K562 (cell line): ENCODE measurements around the gene NAA38. TPM values are rescaled to one million over a fixed set of nuclear protein-coding genes. Genes with fewer than 3 reads are reported as not detected.

Experiments
- ATAC-seq: fragments of 200-7000 bp; cut with Tn5 transposase; 3 replicates; pipeline ENCODE4 v1.9.1; 2020; ENCODE audit warnings: moderate library complexity
- BruUV-seq: library from RNA; stranded (reverse); fragments of 400-500 nt; replicated peaks from 2 replicates; lab custom pipeline; 2021; lab: Mats Ljungman, UMichigan
- CTCF ChIA-PET: fragments of 300-600 bp; formaldehyde crosslinking; extraction: SDS; loops from one replicate; lab custom pipeline; 2021; ENCODE audit warnings: low intra/inter-chr PET ratio; lab: Yijun Ruan, JAX
- POLR2A ChIA-PET: fragments of 300-600, 350-650 bp; sonication (Branson Sonifier 250); formaldehyde crosslinking; extraction: SDS; loops from one replicate; lab custom pipeline; 2021; ENCODE audit warnings: antibody characterized with exemption, inconsistent platforms; lab: Yijun Ruan, JAX
- DNase-seq, 4 experiments: peaks; one replicate each; pipeline versions ENCODE4 v3.0.0 to v3.0.0-alpha.2; 2011 to 2018; ENCODE audit warnings: low spot score in 3 of 4, mixed read lengths in 3 of 4; ENCODE audit errors: extremely low read depth in 1 of 4
- FAIRE-seq: peaks from 2 replicates; lab custom pipeline; 2011; peaks lifted over from hg19 to GRCh38; lab: Jason Lieb, UNC
- H2AFZ ChIP-seq: 2 replicates; pipeline ENCODE4 v1.6.0; 2011; ENCODE audit warnings: low read depth, low read length, control low read depth, inconsistent platforms
- H3K27ac ChIP-seq: fragments of 200-600 bp; 3 replicates; pipeline ENCODE4 v1.8.0; 2011; ENCODE audit warnings: low read depth, mild to moderate bottlenecking, control low read depth, inconsistent platforms, low read length, moderate library complexity, mixed read lengths; ENCODE audit errors: extremely low read depth
- H3K27me3 ChIP-seq, 2 experiments: fragments of 300-600 bp in 1 of 2; 2 replicates in 1 of 2; 3 replicates in 1 of 2; pipeline versions ENCODE4 v1.6.0 to v1.8.0; 2011; ENCODE audit warnings: inconsistent platforms in 2 of 2, low read length in 2 of 2, mild to moderate bottlenecking in 1 of 2, mixed read lengths in 1 of 2, moderate library complexity in 1 of 2; ENCODE audit not compliant: control insufficient read depth in 2 of 2, insufficient read depth in 2 of 2
- H3K36me3 ChIP-seq: fragments of 300-600 bp; 3 replicates; pipeline ENCODE4 v1.8.0; 2011; ENCODE audit warnings: mild to moderate bottlenecking, low read length, inconsistent platforms; ENCODE audit not compliant: control insufficient read depth, insufficient read depth
- H3K4me1 ChIP-seq, 2 experiments: fragments of 200-600 bp in 1 of 2; replicated peaks in 1 of 2; 2 replicates in 1 of 2; 3 replicates in 1 of 2; pipeline versions ENCODE4 v1.5.1 to v1.8.0; 2011; ENCODE audit warnings: inconsistent platforms in 2 of 2, low read length in 2 of 2, mild to moderate bottlenecking in 1 of 2, mixed read lengths in 1 of 2, moderate library complexity in 1 of 2; ENCODE audit not compliant: control insufficient read depth in 2 of 2, insufficient read depth in 2 of 2
- H3K4me2 ChIP-seq: 2 replicates; pipeline ENCODE4 v1.6.1; 2011; ENCODE audit warnings: low read length, control low read depth, inconsistent platforms, mixed read lengths; ENCODE audit not compliant: insufficient read depth
- H3K4me3 ChIP-seq: fragments of 200-600 bp; sonication (generic), shearing (Covaris generic); 2 replicates; pipeline ENCODE4 v1.5.1; 2016; ENCODE audit warnings: control low read depth, inconsistent platforms
- H3K79me2 ChIP-seq: fragments of 200-600 bp; 3 replicates; pipeline ENCODE4 v1.8.0; 2011; ENCODE audit warnings: low read length, inconsistent platforms; ENCODE audit not compliant: control insufficient read depth, insufficient read depth
- H3K9ac ChIP-seq, 2 experiments: 2 replicates each; pipeline versions ENCODE4 v1.6.0 to v1.6.1; 2011; ENCODE audit warnings: low read depth in 2 of 2, low read length in 2 of 2, control low read depth in 1 of 2, inconsistent platforms in 1 of 2, mild to moderate bottlenecking in 1 of 2, mixed read lengths in 1 of 2; ENCODE audit not compliant: insufficient read depth in 1 of 2
- H3K9me1 ChIP-seq: one replicate; pipeline ENCODE4 v1.6.0; 2011; ENCODE audit warnings: inconsistent platforms, mild to moderate bottlenecking, low read length, moderate library complexity; ENCODE audit not compliant: control insufficient read depth, insufficient read depth
- H3K9me3 ChIP-seq: replicated peaks from 2 replicates; pipeline ENCODE4 v1.5.1; 2011; ENCODE audit warnings: low read depth, low read length, inconsistent platforms; ENCODE audit not compliant: control insufficient read depth, insufficient read depth
- H4K20me1 ChIP-seq: replicated peaks from 2 replicates; pipeline ENCODE4 v1.6.1; 2011; ENCODE audit warnings: low read length, inconsistent platforms, mixed read lengths; ENCODE audit not compliant: control insufficient read depth, insufficient read depth
- ETV1 ChIP-seq: fragments of 450-650 bp; conservative IDR thresholded peaks from 2 replicates; pipeline ENCODE4 v1.6.1; 2016; ENCODE audit warnings: missing genetic modification characterization, control low read depth, low read depth, missing compliant biosample characterization
- FOXK1 ChIP-seq: sonication (generic); formaldehyde crosslinking; IDR thresholded peaks from 2 replicates; pipeline ENCODE4 v1.8.0; 2022; ENCODE audit warnings: missing genetic modification reagents, mild to moderate bottlenecking, borderline replicate concordance
- JUN ChIP-seq, 2 experiments: sonication (generic) in 1 of 2; formaldehyde crosslinking in 1 of 2; IDR thresholded peaks; 2 replicates each; pipeline versions ENCODE4 v1.6.1 to v1.8.0; 2012 to 2022; ENCODE audit warnings: borderline replicate concordance in 2 of 2, mild to moderate bottlenecking in 2 of 2, improper control_type of control experiment in 1 of 2, low read depth in 1 of 2, low read length in 1 of 2, missing genetic modification reagents in 1 of 2
- MAFK ChIP-seq: IDR thresholded peaks from 2 replicates; pipeline ENCODE4 v1.6.1; 2011; ENCODE audit warnings: low read length, improper control_type of control experiment
- PHB ChIP-seq: fragments of 250-450 bp; sonication (Bioruptor Pico); IDR thresholded peaks from 2 replicates; pipeline ENCODE4 v1.5.0; 2021
- PHF8 ChIP-seq: fragments of 200-600 bp; sonication (generic); IDR thresholded peaks from 2 replicates; pipeline ENCODE4 v1.6.1; 2012; ENCODE audit warnings: mixed run types, mild to moderate bottlenecking, inconsistent platforms, low read length, moderate library complexity, borderline replicate concordance
- PHTF2 ChIP-seq: fragments of 250-450 bp; sonication (Bioruptor Pico); IDR thresholded peaks from 2 replicates; pipeline ENCODE4 v1.5.0; 2021; ENCODE audit warnings: mild to moderate bottlenecking
- RBFOX2 ChIP-seq: fragments of 200-400 bp; formaldehyde crosslinking; IDR thresholded peaks from 2 replicates; pipeline ENCODE4 v1.6.1; 2017; ENCODE audit warnings: low read depth, mild to moderate bottlenecking, low read length, moderate library complexity
- TEAD4 ChIP-seq, 2 experiments: sonication (generic) in 1 of 2; formaldehyde crosslinking in 1 of 2; IDR thresholded peaks; 2 replicates each; pipeline versions ENCODE4 v1.6.1 to v1.8.0; 2012 to 2022; ENCODE audit warnings: borderline replicate concordance in 1 of 2, inconsistent platforms in 1 of 2, low read length in 1 of 2, mild to moderate bottlenecking in 1 of 2, missing genetic modification reagents in 1 of 2
- ZC3H4 ChIP-seq: sonication (generic); formaldehyde crosslinking; IDR thresholded peaks from 2 replicates; pipeline ENCODE4 v1.9.0; 2021; ENCODE audit warnings: missing genetic modification reagents, borderline replicate concordance
- ZC3H8 ChIP-seq: fragments of 450-650 bp; IDR thresholded peaks from 2 replicates; pipeline ENCODE4 v1.6.1; 2017
- ZNF316 ChIP-seq: fragments of 450-650 bp; IDR thresholded peaks from 2 replicates; pipeline ENCODE4 v1.6.1; 2016
- WGBS: fragments of 100-300 bp; shearing (Covaris generic); methylation state at CpG from one replicate; pipeline ENCODE4 v1.1.6; 2016; ENCODE audit warnings: low coverage, mixed read lengths; ENCODE audit not compliant: insufficient coverage; ENCODE audit errors: missing lambda C conversion rate; 5-methylcytosine and 5-hydroxymethylcytosine counted together
- in situ Hi-C: fragments of 300-500 bp; cut with MboI; formaldehyde crosslinking; loops from 4 replicates; pipeline ENCODE4 v1.15.0; 2018; ENCODE audit warnings: inconsistent platforms, mixed read lengths
- intact Hi-C: fragments of 100-400 bp; cut with micrococcal nuclease; formaldehyde crosslinking; loops from 2 replicates; pipeline ENCODE4 v1.14.2; 2022
- polyA plus RNA-seq, 8 experiments: library from polyadenylated mRNA; depleted of rRNA in 4 of 8; stranded (reverse) in 5 of 8; unstranded in 3 of 8; fragments of >200 nt; fragmentation: Nextera tagmentation in 2 of 8; fragmentation: Illumina TruSeq in 1 of 8; extraction: Ambion mirVana in 2 of 8; extraction: Trizol in 1 of 8; gene quantifications; 2 replicates each; pipeline versions ENCODE4 v1.2.1 to v1.2.3, GENCODE V29; 2011 to 2014; ENCODE audit warnings: inconsistent platforms in 1 of 8, missing spikeins in 1 of 8
- total RNA-seq, 7 experiments: library from RNA; depleted of rRNA in 6 of 7; stranded (reverse); fragments of >200 nt in 6 of 7; fragmentation: Illumina TruSeq in 2 of 7; extraction: Trizol in 2 of 7; gene quantifications; 2 replicates each; pipeline versions ENCODE4 v1.2.1 to v1.2.3, GENCODE V29; 2011 to 2021; ENCODE audit warnings: low replicate concordance in 1 of 7
- TF ChIP-seq, protein P1 (sequence below): fragments of 450-650 bp; formaldehyde crosslinking; conservative IDR thresholded peaks from 2 replicates; pipeline ENCODE4 v1.4.0; 2022; ENCODE audit warnings: mild to moderate bottlenecking, missing genetic modification characterization
- TF ChIP-seq, protein P2 (sequence below): fragments of 150-350 bp; IDR thresholded peaks from 2 replicates; pipeline ENCODE4 v1.6.1; 2014; ENCODE audit warnings: low read depth, mild to moderate bottlenecking, low read length, borderline replicate concordance

NAA38 gene
- total and polyA plus RNA-seq, 9 of the 15 experiments (the other 6 are each of a cell fraction or from before 2014, with no cell fraction given), result 16.4 to 99.8 (median 57.3) TPM

DNA sequence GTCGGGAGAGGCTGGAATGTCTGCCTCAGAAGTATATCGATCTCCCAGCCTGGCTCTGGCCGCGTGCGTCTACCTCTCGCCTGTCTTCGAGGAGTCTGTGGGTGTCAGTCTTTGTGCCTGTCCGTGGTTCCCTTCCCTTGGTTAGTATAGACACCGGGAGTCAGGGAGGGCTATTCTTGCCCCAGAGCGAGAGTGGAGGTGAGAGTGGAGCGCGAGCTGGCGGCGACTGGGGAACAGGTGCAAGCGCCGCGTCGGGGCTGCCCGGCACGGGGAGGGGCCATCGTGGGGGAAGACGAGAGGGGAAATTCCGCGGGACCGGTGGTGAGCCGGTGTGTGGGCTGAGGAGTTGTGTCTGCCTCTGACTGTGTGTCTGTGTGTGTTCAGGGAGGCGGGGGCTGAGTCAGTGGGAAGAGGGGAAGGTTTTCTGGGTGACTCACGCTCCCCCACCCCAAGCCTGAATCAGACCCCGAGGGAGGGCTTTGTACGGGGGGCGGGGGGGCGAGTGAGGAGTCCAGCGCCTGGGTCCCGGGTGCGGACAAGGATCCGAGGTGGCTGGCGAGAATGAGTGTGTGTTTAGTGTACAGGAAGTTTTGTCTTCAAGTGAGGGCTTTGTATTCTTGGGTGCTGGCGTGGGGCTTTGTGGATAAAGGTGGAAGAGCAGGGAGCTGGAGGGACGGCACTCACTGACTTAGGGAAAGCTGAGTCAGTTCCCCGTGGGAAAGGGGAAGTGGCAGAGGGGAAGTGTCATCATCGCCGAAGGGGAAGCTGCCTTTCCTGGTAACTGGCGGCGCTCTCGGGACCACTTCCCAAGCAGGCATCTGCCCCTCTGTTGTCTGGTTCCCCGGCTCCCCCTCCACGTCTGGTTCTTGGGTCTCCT, 14.7 kb downstream of the NAA38 start:
- Histone ChIP-seq H3K27me3 (no peaks in the 10 kb centered on the region), H3K79me2 (peaks cover 62% of the 10 kb centered on the region), H3K36me3 (peaks cover 32% of the 10 kb centered on the region; the same call in 2 of the 3 replicates), H2AFZ (peak overlapping the region; percentile 74), H3K4me2 (peak overlapping the region; percentile 92), H3K27ac (peak overlapping the region; percentile 99), H3K4me1 (peaks cover 31 to 56% of the 10 kb centered on the region in 2 experiments), H3K9me1 (peaks cover 3% of the 10 kb centered on the region), H3K9me3 (no peaks in the 10 kb centered on the region), H4K20me1 (peaks cover 4% of the 10 kb centered on the region), H3K9ac (peak overlapping the region; percentile 97), H3K4me3 (peak overlapping the region; percentile 76)
- DNase-seq (peak; percentile 18 to 79 (median 38)), FAIRE-seq (peak; percentile 48), ATAC-seq (peak; percentile 3)
- ChIA-PET POLR2A (interaction anchor here (0.5 to 1.5 kb wide), 11 partner anchors 7 to 436 kb away, joined by 3 to 9 read pairs (median 4); partner anchors contain the start of genes NAA38, TP53 and WRAP53), CTCF (interaction anchor here (1.1 kb wide), 1 partner anchor 20 kb away, joined by 4 read pairs; no protein-coding TSS in a partner anchor)
- in situ Hi-C loops (no loop called here), intact Hi-C loops (no loop called here)
- BruUV-seq, result TSS peak; percentile 28
- WGBS, result under 1% methylated on average over 22 of the region's 47 CpGs
- peak; percentile 34; the same call in 1 of the 2 replicates for TF ChIP-seq ETV1 (tag)
- no peak for TF ChIP-seq ZC3H4 (CRISPR knock-in tag)
- TF ChIP-seq, protein P1, sequence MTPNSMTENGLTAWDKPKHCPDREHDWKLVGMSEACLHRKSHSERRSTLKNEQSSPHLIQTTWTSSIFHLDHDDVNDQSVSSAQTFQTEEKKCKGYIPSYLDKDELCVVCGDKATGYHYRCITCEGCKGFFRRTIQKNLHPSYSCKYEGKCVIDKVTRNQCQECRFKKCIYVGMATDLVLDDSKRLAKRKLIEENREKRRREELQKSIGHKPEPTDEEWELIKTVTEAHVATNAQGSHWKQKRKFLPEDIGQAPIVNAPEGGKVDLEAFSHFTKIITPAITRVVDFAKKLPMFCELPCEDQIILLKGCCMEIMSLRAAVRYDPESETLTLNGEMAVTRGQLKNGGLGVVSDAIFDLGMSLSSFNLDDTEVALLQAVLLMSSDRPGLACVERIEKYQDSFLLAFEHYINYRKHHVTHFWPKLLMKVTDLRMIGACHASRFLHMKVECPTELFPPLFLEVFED (CRISPR knock-in tag), result no peak
- 0 out of 2 replicates have a peak, but pooled peaks have one; percentile 18 for TF ChIP-seq PHB (CRISPR knock-in tag)
- no peak for TF ChIP-seq PHTF2 (CRISPR knock-in tag)
- no peak for TF ChIP-seq FOXK1 (CRISPR knock-in tag)
- TF ChIP-seq JUN (IDR thresholded peaks at IDR 0.05; ENCODE audit: borderline replicate concordance, low read depth, low read length), result peak; percentile 24; the same call in 1 of the 2 replicates
- no peak for TF ChIP-seq JUN (CRISPR knock-in tag; IDR thresholded peaks at IDR 0.05; ENCODE audit: borderline replicate concordance)
- peak; percentile 74 for TF ChIP-seq ZNF316
- TF ChIP-seq ZC3H8, result no peak
- peak; percentile 28; the same call in 1 of the 2 replicates for TF ChIP-seq PHF8
- TF ChIP-seq, protein P2, sequence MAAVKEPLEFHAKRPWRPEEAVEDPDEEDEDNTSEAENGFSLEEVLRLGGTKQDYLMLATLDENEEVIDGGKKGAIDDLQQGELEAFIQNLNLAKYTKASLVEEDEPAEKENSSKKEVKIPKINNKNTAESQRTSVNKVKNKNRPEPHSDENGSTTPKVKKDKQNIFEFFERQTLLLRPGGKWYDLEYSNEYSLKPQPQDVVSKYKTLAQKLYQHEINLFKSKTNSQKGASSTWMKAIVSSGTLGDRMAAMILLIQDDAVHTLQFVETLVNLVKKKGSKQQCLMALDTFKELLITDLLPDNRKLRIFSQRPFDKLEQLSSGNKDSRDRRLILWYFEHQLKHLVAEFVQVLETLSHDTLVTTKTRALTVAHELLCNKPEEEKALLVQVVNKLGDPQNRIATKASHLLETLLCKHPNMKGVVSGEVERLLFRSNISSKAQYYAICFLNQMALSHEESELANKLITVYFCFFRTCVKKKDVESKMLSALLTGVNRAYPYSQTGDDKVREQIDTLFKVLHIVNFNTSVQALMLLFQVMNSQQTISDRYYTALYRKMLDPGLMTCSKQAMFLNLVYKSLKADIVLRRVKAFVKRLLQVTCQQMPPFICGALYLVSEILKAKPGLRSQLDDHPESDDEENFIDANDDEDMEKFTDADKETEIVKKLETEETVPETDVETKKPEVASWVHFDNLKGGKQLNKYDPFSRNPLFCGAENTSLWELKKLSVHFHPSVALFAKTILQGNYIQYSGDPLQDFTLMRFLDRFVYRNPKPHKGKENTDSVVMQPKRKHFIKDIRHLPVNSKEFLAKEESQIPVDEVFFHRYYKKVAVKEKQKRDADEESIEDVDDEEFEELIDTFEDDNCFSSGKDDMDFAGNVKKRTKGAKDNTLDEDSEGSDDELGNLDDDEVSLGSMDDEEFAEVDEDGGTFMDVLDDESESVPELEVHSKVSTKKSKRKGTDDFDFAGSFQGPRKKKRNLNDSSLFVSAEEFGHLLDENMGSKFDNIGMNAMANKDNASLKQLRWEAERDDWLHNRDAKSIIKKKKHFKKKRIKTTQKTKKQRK, result no peak
- no peak; the same call in 1 of the 2 replicates for TF ChIP-seq TEAD4 (IDR thresholded peaks at IDR 0.05; ENCODE audit: low read length)
- TF ChIP-seq TEAD4 (CRISPR knock-in tag; IDR thresholded peaks at IDR 0.05; ENCODE audit: borderline replicate concordance), result no peak
- TF ChIP-seq RBFOX2, result peak; percentile 78
- TF ChIP-seq MAFK, result peak; percentile 62; the same call in 1 of the 2 replicates
